Activated CD8-positive, alpha-beta T cell treated with anti-CD3 and anti-CD28 coated beads, Interleukin-2, amount 10 ng/mL, durations not matched to agents 7 days and 5 days (primary cell): Measurements from ENCODE around the gene ADCY6. TPM values are rescaled to one million over a fixed set of nuclear protein-coding genes. Genes with fewer than 3 reads are reported as not detected.
A peak's percentile ranks its signal among the peaks of the same experiment; 100 is the strongest.

Experiments
- ATAC-seq: fragments of 150-1000 bp; cut with Tn5 transposase; one replicate; pipeline ENCODE4 v1.10.0; 2021; ENCODE audit warnings: moderate library complexity
- CTCF ChIA-PET: fragments of 350-600 bp; sonication (Branson Sonifier 250); formaldehyde crosslinking; loops from one replicate; lab custom pipeline; 2021; ENCODE audit warnings: antibody characterized with exemption; lab: Charles Lee
- POLR2A ChIA-PET: fragments of 350-600 bp; sonication (Branson Sonifier 250); formaldehyde crosslinking; loops from one replicate; lab custom pipeline; 2021; ENCODE audit warnings: antibody characterized with exemption; lab: Charles Lee
- DNase-seq: peaks from one replicate; pipeline ENCODE4 v3.0.0-alpha.2; 2020
- H3K27ac Mint-ChIP-seq: one replicate; pipeline ENCODE4 v1.8.0; 2021; ENCODE audit warnings: mild to moderate bottlenecking, mixed read lengths
- H3K27me3 Mint-ChIP-seq: one replicate; pipeline ENCODE4 v1.8.0; 2021; ENCODE audit warnings: low read depth, mixed read lengths
- H3K36me3 Mint-ChIP-seq: one replicate; pipeline ENCODE4 v1.8.0; 2021; ENCODE audit warnings: low read depth, mixed read lengths
- H3K4me1 Mint-ChIP-seq: one replicate; pipeline ENCODE4 v1.8.0; 2021; ENCODE audit warnings: low read depth, mixed read lengths
- H3K4me3 Mint-ChIP-seq: one replicate; pipeline ENCODE4 v1.8.0; 2021; ENCODE audit warnings: mild to moderate bottlenecking, mixed read lengths
- H3K9me3 Mint-ChIP-seq: one replicate; pipeline ENCODE4 v1.8.0; 2022; ENCODE audit warnings: mixed read lengths; ENCODE audit not compliant: insufficient read depth
- total RNA-seq, 2 experiments: library from RNA; stranded (reverse); gene quantifications; one replicate each; pipeline ENCODE4 v1.2.3, GENCODE V29; 2021

ADCY6 gene
- total RNA-seq, 2 experiments from 2014 or later, result 0.18 to 0.37 TPM

DNA sequence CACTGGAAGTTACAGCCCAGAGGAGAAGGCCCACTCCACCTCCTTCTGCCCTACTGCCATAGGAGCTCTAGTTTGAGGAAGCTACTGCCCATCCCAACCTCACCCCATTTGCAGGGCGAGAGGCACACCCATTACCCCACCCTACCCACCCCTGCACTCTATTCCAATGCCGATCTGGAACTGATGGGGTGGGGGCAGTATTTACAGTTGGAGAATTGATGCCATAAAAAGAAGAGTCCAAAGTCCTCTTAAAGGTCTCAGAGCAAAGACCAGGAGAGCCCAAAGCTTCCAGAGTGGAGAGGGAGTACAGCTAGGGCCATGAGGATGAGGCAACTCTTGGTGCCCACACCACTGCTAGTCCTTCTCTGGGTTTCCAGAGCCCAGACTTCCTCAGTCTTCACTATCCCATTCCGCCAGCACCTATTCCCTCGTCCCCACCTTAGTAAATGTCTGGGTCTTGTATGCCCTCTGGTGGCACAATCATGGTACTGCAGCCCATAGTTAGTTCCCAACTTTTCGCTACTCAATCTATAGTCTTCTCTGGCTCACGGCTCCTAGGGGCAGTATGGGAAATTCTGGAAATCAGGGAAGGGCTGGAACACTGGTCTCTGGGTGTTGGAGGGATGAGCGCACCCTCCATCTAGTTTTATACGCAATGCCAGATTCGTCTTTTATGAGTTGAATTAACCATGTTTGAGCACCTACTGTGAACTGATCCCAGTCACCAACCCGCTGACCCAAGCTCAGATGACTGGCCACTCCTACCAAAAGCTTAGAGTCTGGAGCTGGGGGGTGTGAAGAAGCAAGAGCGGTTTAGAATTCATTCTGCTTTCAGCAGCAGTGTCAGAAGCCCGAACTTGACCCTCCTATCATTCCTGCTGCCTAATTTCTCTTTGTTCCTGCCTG lies 6.9 kb upstream of the ADCY6 start:
- CTCF ChIA-PET, result interaction anchor here (0.7 to 11.5 kb wide), 26 partner anchors 9 to 123 kb away, joined by 3 to 267 read pairs (median 4); partner anchors contain the start of gene KANSL2
- H3K36me3 Mint-ChIP-seq, result no peaks in the 10 kb centered on the region
- DNase-seq (peak; percentile 70), ATAC-seq (peak; percentile 72)
- no peaks in the 10 kb centered on the region for H3K9me3 Mint-ChIP-seq
- POLR2A ChIA-PET, result interaction anchor here (0.9 to 1.6 kb wide), 4 partner anchors 15 to 42 kb away, joined by 3 to 4 read pairs (median 3); no protein-coding TSS in a partner anchor
- no peak overlapping the region for H3K4me3 Mint-ChIP-seq
- peaks cover 14% of the 10 kb centered on the region for H3K27me3 Mint-ChIP-seq
- no peak overlapping the region for H3K27ac Mint-ChIP-seq
- peaks cover 14% of the 10 kb centered on the region for H3K4me1 Mint-ChIP-seq

DNA sequence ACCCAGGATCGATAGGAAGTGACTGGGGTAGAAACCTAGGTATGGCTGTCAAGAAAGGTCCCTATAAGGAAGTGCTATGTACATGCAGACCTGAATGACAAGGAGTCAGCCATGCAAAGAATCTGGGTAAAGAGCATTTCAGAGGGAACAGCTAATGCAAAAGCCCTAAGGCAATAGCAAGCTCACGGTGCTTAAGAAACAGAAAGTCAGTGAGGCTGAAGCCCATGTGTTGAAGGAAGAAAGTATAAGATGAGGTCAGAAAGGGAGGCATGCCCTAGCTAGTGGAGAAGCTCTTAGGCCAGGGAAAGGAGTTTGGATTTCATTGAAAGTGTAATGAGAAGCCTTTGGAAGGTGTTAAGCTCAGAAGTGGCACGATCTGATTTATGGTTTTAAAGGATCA lies 6.0 kb upstream of the ADCY6 start:
- no peak overlapping the region for H3K27ac Mint-ChIP-seq
- POLR2A ChIA-PET, result interaction anchor here (0.9 to 1.6 kb wide), 3 partner anchors 16 to 41 kb away, joined by 3 to 4 read pairs (median 3); no protein-coding TSS in a partner anchor
- no peak for DNase-seq
- peaks cover 18% of the 10 kb centered on the region for H3K4me1 Mint-ChIP-seq
- no peak for ATAC-seq
- H3K36me3 Mint-ChIP-seq, result no peaks in the 10 kb centered on the region
- CTCF ChIA-PET, result interaction anchor here (0.7 to 11.5 kb wide), 25 partner anchors 9 to 255 kb away, joined by 3 to 267 read pairs (median 4); partner anchors contain the start of gene CACNB3
- H3K27me3 Mint-ChIP-seq, result peaks cover 21% of the 10 kb centered on the region
- H3K9me3 Mint-ChIP-seq, result no peaks in the 10 kb centered on the region
- no peak overlapping the region for H3K4me3 Mint-ChIP-seq

DNA sequence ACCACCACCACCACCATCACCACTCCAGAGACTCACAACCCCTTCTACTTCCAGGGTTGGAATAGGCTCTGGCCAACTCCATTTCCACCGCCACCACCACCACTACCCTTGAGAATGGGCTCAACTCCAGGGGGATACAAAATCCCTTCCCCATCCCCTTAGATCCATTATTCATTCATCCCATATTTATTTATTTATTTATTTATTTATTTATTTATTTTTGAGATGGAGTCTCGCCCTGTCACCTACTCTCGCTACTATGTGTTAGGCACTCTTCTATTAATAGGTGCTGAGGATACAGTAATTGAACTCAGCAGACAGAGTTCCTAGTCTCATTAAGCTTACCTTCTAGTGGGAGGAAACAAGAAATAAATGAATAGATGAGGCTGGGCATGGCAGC lies 4.8 kb upstream of the ADCY6 start:
- no peak for DNase-seq
- peaks cover 24% of the 10 kb centered on the region for H3K27me3 Mint-ChIP-seq
- ChIA-PET POLR2A (interaction anchor here (0.6 to 0.8 kb wide), 2 partner anchors 9 to 58 kb away, joined by 3 read pairs; partner anchors contain the start of gene DDX23), CTCF (interaction anchor here (1.2 to 11.5 kb wide), 7 partner anchors 17 to 47 kb away, joined by 3 to 267 read pairs (median 20); partner anchors contain the start of gene CACNB3)
- ATAC-seq, result no peak
- H3K27ac Mint-ChIP-seq, result no peak overlapping the region
- H3K4me3 Mint-ChIP-seq, result no peak overlapping the region
- no peaks in the 10 kb centered on the region for H3K9me3 Mint-ChIP-seq
- no peaks in the 10 kb centered on the region for H3K36me3 Mint-ChIP-seq
- H3K4me1 Mint-ChIP-seq, result peaks cover 18% of the 10 kb centered on the region

DNA sequence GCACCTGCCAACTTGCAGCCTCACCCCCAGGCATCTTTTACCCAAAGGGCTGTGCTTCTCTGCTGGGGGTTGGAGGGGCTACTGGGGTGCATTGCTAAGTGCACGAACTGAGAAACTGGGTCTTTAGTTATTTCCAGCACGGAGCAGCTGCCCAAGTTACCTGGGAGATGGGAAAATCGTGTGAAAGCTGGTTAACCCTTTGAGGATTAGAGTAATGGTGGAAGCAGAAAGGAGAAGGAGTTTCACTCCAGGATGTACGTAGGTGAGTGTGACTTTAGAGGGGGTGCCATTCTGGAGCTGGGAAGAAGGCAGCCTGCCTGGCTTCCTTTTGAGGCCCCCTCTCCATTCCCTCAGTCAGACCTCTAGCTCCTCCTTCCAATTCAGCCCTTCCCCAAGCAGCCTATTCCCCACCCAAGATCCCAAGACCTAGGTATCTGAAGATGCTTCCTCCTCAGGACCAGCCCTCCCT lies 1.0 kb upstream of the ADCY6 start:
- DNase-seq, result no peak
- peaks cover 48% of the 10 kb centered on the region for H3K27me3 Mint-ChIP-seq
- H3K36me3 Mint-ChIP-seq, result no peaks in the 10 kb centered on the region
- ChIA-PET POLR2A (no interaction called here), CTCF (interaction anchor here (1.0 to 11.5 kb wide), 3 partner anchors 25 to 37 kb away, joined by 4 to 267 read pairs (median 5); no protein-coding TSS in a partner anchor)
- H3K4me1 Mint-ChIP-seq, result peaks cover 4% of the 10 kb centered on the region
- no peak for ATAC-seq
- H3K4me3 Mint-ChIP-seq, result no peak overlapping the region
- H3K9me3 Mint-ChIP-seq, result no peaks in the 10 kb centered on the region
- no peak overlapping the region for H3K27ac Mint-ChIP-seq

DNA sequence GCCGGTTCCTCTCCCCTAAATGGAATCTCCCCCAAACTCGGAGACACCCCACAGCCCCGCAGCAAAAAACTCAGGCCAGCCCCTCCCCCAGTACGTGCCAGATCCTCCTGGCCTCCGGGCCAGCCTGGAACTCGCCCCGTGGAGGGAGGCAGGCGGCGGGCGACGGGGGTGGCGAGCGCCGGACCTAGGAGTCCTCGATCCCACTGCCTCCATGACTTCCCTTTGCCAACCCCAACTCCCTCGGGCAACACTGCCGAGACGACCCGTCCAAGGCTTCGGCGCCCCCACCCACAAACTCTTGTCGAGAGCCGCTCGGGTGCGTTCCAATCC lies 400 bp downstream of the ADCY6 start:
- Mint-ChIP-seq H3K9me3 (no peaks in the 10 kb centered on the region), H3K36me3 (no peaks in the 10 kb centered on the region), H3K27ac (no peak overlapping the region), H3K4me1 (peaks cover 4% of the 10 kb centered on the region), H3K4me3 (no peak overlapping the region), H3K27me3 (peaks cover 50% of the 10 kb centered on the region)
- ChIA-PET POLR2A (no interaction called here), CTCF (interaction anchor here (0.7 to 11.5 kb wide), 2 partner anchors 36 to 43 kb away, joined by 3 to 267 read pairs; no protein-coding TSS in a partner anchor)
- DNase-seq (no peak), ATAC-seq (peak; percentile 28)

DNA sequence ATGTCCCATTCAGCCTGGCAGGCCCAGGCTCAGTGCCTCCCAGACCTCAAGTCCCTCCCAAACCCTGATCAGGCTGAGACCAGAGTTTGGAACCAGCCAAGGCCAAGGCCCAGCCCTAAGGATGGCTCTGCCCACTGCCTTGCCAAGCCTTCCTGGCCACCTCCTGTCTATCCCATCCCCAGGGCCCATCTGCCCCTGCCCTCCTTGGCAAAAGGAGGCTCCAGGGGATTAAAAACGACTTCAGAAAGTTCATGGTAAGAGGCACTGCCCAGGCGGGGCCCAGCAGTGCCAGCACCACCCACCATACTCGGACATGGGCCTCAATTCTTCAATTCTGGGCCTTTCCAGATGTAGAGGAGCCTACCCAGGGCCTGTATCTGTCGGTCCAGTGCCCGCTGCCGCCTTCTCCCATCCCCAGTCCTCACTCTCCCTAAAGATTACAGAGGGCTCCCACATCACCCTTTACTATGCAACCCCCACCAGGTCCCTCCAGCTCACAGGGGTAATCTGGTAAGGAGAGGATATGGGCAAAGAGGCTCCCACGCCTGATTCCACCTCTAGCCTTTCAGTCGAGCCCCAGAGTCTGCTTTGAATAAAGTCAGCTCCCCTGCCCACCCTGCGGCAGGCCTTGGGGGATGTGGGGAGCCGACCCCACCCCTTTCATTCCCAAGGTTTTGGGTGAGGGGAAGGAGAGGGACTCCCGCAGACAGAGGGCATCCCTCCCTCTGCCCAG lies 932 bp downstream of the ADCY6 start:
- H3K27me3 Mint-ChIP-seq, result peaks cover 47% of the 10 kb centered on the region
- ATAC-seq, result peak; percentile 25

DNA sequence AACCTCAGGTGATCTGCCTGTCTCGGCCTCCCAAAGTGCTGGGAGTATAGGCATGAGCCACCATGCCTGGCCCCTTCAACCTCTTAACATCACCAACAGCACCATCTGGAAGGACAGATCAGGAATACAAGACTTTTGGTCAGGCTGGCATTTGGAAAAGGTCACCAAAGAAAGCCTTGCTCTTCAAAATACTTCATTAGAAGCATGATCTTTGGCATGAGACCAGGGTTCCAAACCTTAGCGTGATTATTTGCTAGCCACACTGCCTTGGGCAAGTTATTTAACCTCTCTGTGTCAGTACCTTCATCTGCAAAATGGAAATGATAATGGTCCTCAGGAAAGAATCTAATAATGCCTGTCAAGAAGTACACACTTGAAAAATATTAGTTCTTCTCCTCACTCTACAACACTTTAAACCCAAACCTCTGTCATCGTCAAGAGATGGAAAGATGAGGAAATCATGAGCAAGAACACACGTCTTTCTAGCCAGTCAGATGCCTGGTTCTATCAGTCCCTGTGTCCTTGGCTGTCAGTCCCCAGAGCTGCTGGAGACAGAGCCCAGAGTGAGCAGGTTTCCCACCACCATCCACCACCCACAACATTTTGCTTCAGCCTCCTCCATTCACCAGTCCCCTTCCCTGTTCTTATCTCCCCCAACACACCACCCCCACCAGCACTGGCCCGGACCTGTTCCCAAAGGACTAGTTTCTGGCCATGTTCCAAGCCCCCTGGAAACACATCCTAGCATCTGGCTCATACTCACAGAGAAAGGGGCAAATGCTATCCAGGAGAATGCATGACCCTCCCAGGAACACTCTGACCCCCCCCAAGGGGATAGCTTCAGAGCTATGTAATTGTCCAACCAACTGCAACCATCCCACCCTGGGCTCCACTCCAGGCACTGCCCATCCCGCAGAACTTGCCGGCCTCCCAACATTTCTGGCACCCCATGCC lies 2.0 kb downstream of the ADCY6 start:
- no peak overlapping the region for H3K27ac Mint-ChIP-seq
- no peak overlapping the region for H3K4me3 Mint-ChIP-seq
- ChIA-PET CTCF (interaction anchor here (0.8 to 1.0 kb wide), 2 partner anchors 8 to 28 kb away, joined by 3 to 4 read pairs; no protein-coding TSS in a partner anchor), POLR2A (interaction anchor here (0.8 kb wide), 1 partner anchor 37 kb away, joined by 3 read pairs; no protein-coding TSS in a partner anchor)
- peaks cover 4% of the 10 kb centered on the region for H3K4me1 Mint-ChIP-seq
- ATAC-seq (no peak), DNase-seq (no peak)
- no peaks in the 10 kb centered on the region for H3K36me3 Mint-ChIP-seq
- H3K27me3 Mint-ChIP-seq, result peaks cover 49% of the 10 kb centered on the region
- H3K9me3 Mint-ChIP-seq, result no peaks in the 10 kb centered on the region

More for the DNA sequence above, 932 bp downstream of the ADCY6 start:
- ChIA-PET POLR2A (no interaction called here), CTCF (no interaction called here)
- Mint-ChIP-seq H3K36me3 (no peaks in the 10 kb centered on the region), H3K9me3 (no peaks in the 10 kb centered on the region), H3K4me1 (peaks cover 4% of the 10 kb centered on the region), H3K4me3 (no peak overlapping the region), H3K27ac (no peak overlapping the region)
- no peak for DNase-seq

DNA sequence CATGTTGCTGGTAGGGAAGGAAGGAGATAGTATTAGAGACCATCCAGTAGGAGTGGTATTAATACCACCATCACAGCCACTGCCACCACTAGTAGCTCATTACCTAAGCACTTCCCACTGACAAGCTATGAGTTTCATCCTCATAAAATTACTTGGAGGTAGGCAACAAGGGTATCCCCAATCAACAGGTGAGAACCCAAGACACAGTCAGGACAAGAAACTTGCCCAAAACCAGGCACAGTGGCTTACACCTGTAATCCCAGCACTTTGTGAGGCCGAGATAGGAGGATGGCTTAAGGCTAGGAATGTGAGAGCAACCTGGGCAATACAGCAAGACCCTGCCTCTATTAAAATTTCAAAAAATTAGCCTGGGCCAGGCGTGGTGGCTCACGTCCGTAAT lies 5.5 kb downstream of the ADCY6 start:
- H3K4me1 Mint-ChIP-seq, result no peaks in the 10 kb centered on the region
- ChIA-PET CTCF (interaction anchor here (0.7 kb wide), 1 partner anchor 11 kb away, joined by 4 read pairs; no protein-coding TSS in a partner anchor), POLR2A (no interaction called here)
- peaks cover 37% of the 10 kb centered on the region for H3K27me3 Mint-ChIP-seq
- ATAC-seq (no peak), DNase-seq (no peak)
- no peak overlapping the region for H3K27ac Mint-ChIP-seq
- H3K9me3 Mint-ChIP-seq, result no peaks in the 10 kb centered on the region
- H3K4me3 Mint-ChIP-seq, result no peak overlapping the region
- no peaks in the 10 kb centered on the region for H3K36me3 Mint-ChIP-seq

DNA sequence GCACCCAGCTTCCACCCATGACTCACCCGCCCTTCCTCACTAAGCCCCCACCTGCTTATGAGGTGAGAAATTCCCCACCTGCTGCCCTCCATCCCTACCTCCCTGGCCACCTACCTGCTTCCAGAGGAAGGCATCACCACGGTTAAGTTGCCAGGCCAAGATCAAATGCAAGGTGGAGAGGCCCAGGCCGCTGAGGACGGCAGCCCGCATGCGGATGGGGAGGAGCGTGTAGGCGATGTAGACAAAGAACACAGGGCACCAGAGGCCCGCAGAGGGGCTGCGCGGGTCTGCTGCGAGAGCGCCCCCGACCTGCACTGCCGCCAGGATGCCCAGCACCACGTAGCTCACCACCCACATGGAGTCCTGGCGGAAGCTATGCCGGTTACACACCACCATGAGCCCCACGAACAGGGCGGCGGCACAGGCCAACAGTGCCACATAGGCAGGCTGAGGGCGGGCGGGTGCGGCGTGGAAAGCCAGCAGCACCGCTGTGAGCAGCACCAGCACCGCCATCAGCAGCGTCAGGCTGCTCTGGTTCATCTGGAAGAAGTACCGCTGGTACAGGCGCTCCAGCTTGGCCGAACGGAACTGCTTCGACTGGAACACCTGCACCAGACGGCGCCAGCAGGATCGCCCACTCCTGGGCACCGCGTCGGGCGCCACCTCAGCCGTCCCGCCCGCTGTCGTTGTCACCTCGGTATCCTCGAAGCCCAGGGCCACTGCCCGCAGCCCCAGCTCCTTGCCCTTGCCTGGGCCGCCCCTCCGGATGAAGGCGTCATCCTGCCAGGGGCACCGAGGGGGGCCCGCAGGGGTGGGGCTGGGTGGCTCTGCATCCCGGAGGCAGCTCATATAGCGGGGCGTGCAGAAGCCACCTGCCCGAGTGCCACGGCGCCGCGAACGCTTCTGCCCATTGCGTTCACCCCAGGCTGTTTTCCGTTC lies 6.2 kb downstream of the ADCY6 start:
- no peak overlapping the region for H3K27ac Mint-ChIP-seq

More for the DNA sequence above, 6.2 kb downstream of the ADCY6 start:
- H3K36me3 Mint-ChIP-seq, result no peaks in the 10 kb centered on the region
- CTCF ChIA-PET, result interaction anchor here (0.7 kb wide), 1 partner anchor 12 kb away, joined by 4 read pairs; no protein-coding TSS in a partner anchor
- H3K9me3 Mint-ChIP-seq, result no peaks in the 10 kb centered on the region
- no peak overlapping the region for H3K4me3 Mint-ChIP-seq
- no peak for DNase-seq
- POLR2A ChIA-PET, result no interaction called here
- no peak for ATAC-seq
- H3K4me1 Mint-ChIP-seq, result no peaks in the 10 kb centered on the region
- H3K27me3 Mint-ChIP-seq, result peaks cover 30% of the 10 kb centered on the region
